Fibroblast of the aortic adventitia (primary cell): ENCODE measurements around the gene NME4. TPM values are rescaled to one million over a fixed set of nuclear protein-coding genes. Genes with fewer than 3 reads are reported as not detected.

Experiments
- DNase-seq: peaks from one replicate; pipeline ENCODE4 v3.0.0-alpha.2; 2010; ENCODE audit warnings: low read depth
- H3K4me3 ChIP-seq: 2 replicates; pipeline ENCODE4 v1.5.1; 2011; ENCODE audit warnings: low read depth, mild to moderate bottlenecking, control low read depth, low read length, moderate library complexity
- total RNA-seq: library from RNA; depleted of rRNA; stranded (reverse); fragments of >200 nt; gene quantifications from 2 replicates; pipeline ENCODE4 v1.2.3, GENCODE V29; 2012; ENCODE audit warnings: low replicate concordance
- TF ChIP-seq, protein P1 (sequence below): IDR thresholded peaks from 2 replicates; pipeline ENCODE4 v1.5.1; 2011; ENCODE audit warnings: mild to moderate bottlenecking, low read length, control low read depth, inconsistent platforms; ENCODE audit not compliant: insufficient read depth

Gene NME4
- total RNA-seq, 1 donor = 75.8 TPM

DNA sequence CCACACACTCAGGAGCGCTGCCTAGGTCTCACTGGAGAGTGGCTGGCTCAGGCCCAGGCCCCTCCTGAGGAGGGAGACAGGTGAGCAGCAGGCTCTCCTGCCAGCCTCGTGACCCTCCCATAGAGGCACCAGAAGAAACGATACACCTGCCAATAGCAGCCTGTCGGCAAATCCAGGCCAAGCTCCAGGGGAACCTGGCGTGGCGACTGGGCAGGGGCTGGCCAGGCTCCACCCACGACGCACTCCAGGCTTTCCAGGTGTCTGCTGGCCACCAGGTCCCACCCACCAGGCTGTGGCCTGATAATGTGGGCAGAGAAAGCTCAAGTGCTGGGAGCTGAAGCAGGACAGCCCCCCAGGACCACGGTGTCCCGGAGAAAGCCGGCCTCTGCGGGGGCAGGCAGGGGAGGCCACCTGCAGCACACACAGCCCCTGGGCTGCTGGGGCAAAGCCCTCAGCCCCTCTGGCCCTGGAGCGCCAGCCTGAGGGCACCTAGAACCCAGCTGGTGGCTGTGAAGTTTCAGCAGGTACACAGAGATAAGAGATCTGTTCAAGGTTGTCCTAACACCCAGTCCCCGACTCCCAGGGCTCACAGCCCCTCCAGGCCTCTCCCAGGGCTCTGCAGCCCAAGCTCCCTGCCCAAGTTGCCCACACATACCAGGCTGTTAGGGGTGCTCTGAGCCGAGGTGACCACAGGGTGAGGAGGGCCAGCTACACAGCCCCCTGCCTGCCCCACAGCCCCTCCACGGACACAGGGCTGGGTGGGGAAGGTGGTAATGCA lies 17.6 kb upstream of the NME4 start:
- DNase-seq = no peak
- TF ChIP-seq, protein P1, sequence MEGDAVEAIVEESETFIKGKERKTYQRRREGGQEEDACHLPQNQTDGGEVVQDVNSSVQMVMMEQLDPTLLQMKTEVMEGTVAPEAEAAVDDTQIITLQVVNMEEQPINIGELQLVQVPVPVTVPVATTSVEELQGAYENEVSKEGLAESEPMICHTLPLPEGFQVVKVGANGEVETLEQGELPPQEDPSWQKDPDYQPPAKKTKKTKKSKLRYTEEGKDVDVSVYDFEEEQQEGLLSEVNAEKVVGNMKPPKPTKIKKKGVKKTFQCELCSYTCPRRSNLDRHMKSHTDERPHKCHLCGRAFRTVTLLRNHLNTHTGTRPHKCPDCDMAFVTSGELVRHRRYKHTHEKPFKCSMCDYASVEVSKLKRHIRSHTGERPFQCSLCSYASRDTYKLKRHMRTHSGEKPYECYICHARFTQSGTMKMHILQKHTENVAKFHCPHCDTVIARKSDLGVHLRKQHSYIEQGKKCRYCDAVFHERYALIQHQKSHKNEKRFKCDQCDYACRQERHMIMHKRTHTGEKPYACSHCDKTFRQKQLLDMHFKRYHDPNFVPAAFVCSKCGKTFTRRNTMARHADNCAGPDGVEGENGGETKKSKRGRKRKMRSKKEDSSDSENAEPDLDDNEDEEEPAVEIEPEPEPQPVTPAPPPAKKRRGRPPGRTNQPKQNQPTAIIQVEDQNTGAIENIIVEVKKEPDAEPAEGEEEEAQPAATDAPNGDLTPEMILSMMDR = no peak
- H3K4me3 ChIP-seq = no peak overlapping the region

DNA sequence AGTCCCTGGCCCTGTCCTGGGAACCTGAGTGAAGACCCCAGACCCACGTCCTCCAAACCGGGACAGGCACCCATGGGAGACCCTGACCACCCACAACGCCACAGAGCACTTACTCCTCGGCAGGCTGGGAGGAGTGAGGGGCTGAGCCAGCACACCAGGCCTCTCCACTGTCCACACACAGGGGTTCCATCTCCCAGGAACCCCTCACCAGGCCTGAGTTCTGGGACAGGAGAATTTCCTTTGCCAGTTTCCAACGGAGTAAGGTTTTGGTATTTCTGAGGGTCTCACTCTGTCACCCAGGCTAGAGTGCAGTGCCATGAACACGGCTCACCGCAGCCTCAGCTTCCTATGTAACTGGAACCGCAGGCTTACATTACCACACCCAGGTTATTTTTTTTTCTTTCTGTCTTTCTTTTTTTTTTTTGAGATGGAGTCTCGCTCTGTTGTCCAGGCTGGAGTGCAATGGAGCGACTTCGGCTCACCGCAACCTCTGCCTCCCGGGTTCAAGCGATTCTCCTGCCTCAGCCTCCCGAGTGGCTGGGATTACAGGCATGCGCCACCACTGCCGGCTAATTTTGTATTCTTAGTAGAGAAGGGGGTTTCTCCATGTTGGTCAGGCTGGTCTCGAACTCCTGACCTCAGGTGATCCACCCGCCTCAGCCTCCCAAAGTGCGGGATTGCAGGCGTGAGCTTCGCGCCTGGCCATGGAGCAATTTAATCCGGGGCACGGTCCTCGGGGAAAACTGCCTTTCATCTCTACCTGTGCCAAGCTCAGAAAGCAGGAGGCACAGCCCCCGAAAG lies 16.8 kb upstream of the NME4 start:
- peak overlapping the region; percentile 74 for H3K4me3 ChIP-seq
- TF ChIP-seq, protein P1 = no peak
- DNase-seq = no peak

DNA sequence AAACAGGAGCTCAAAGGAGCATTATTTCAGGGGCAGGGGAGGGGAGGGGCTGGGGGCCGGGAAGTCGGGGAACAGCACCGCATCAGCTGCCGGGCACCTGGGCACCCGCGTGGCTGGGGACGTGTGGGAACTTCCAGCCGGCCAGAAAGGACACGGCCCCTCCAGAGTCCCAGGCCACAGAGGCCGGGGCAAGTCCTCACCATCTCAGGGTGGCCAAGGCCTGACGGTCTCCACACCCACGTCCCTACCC lies 16.3 kb upstream of the NME4 start:
- TF ChIP-seq, protein P1 = no peak
- DNase-seq = no peak
- H3K4me3 ChIP-seq = peak overlapping the region; percentile 74

DNA sequence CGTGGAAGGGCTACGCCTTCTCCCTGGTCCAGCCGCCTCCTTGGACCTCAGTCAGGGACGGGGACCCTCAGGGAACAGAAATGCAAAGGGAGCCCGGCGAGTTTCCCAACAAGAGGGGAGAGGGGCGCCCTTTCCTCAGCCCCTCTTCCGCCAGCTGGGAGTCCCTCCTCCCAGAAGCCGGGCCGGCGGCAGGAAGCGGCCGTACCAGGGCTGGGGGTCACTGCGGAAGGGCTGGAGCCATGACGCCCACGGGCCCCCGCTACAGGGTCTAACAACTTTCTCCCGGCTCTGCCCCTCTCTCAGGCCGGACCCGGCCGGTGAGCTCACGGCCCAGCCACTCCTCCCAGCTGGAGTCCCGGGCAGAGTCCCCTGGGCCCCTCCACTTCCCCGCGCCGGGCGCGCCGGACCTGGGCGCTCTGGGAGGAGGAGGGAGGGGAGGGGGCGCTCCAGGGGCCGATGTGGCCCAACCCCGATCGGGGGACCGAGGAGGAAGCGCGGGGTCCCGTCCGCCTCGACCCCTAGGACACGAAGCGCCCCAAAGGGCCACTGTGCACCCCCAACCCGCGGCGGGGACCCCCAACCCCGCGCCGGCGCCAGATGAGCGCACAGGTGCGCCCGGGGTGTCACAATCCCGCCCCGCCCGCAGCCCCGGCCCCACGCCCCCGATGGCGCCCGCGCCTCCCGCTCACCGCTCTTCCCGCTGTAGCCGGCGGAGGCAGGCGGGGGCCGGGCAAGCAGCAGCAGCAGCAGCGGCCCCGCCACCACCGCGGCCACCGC lies 15.8 kb upstream of the NME4 start:
- H3K4me3 ChIP-seq = peak overlapping the region; percentile 74
- no peak for DNase-seq
- TF ChIP-seq, protein P1 = no peak

GRCh38 chr16:381789-382717 lies 14.9 kb upstream of the NME4 start, which contains the start of gene PGAP6:
Gene PGAP6, minus strand, starts transcription at chr16:381978. Its CDS starts 157 bp downstream, at chr16:381821.
- TF ChIP-seq, protein P1 = no peak
- peak; percentile 28 for DNase-seq
- H3K4me3 ChIP-seq = peak within 1 kb of the TSS; percentile 79

GRCh38 chr16:383326-384051 lies 13.5 kb upstream of the NME4 start:
- DNase-seq = no peak
- TF ChIP-seq, protein P1 = no peak
- no peak overlapping the region for H3K4me3 ChIP-seq
